Fibroblast of lung (primary cell): ENCODE results near the gene SNX15. TPM values are rescaled to one million over a fixed set of nuclear protein-coding genes. Genes with fewer than 3 reads are reported as not detected.

Experiments
- DNase-seq, 2 donors: peaks; one replicate each; pipeline versions ENCODE4 v3.0.0 to v3.0.0-alpha.2; 2010; ENCODE audit warnings: low read depth in 2 of 2
- H2AFZ ChIP-seq: 2 replicates; pipeline ENCODE4 v1.5.1; 2012; ENCODE audit warnings: low read length, control low read depth, inconsistent platforms
- H3K27ac ChIP-seq: 2 replicates; pipeline ENCODE4 v1.5.1; 2011; ENCODE audit warnings: low read length, control low read depth; ENCODE audit not compliant: insufficient read depth
- H3K27me3 ChIP-seq: 2 replicates; pipeline ENCODE4 v1.5.1; 2011; ENCODE audit warnings: mild to moderate bottlenecking, low read length; ENCODE audit not compliant: control insufficient read depth, insufficient read depth
- H3K36me3 ChIP-seq: 2 replicates; pipeline ENCODE4 v1.5.1; 2011; ENCODE audit warnings: low read length; ENCODE audit not compliant: control insufficient read depth, insufficient read depth
- H3K4me1 ChIP-seq: 2 replicates; pipeline ENCODE4 v1.5.1; 2011; ENCODE audit warnings: low read length; ENCODE audit not compliant: control insufficient read depth, insufficient read depth; ENCODE audit errors: extremely low read depth
- H3K4me2 ChIP-seq: 2 replicates; pipeline ENCODE4 v1.5.1; 2011; ENCODE audit warnings: low read length, control low read depth; ENCODE audit not compliant: insufficient read depth; ENCODE audit errors: extremely low read depth
- H3K4me3 ChIP-seq, 4 experiments: fragments of 200-600 bp in 1 of 4; sonication (generic) in 1 of 4; replicated peaks in 1 of 4; 2 replicates each; pipeline ENCODE4 v1.5.1; 2011 to 2016; ENCODE audit warnings: low read length in 4 of 4, low read depth in 3 of 4, mild to moderate bottlenecking in 3 of 4, control low read depth in 2 of 4, inconsistent platforms in 1 of 4, mixed read lengths in 1 of 4; ENCODE audit not compliant: insufficient read depth in 1 of 4; ENCODE audit errors: control extremely low read depth in 1 of 4
- H3K79me2 ChIP-seq: 2 replicates; pipeline ENCODE4 v1.5.1; 2012; ENCODE audit warnings: mild to moderate bottlenecking, low read length, inconsistent platforms; ENCODE audit not compliant: control insufficient read depth, insufficient read depth
- H3K9ac ChIP-seq: 2 replicates; pipeline ENCODE4 v1.5.1; 2011; ENCODE audit warnings: mild to moderate bottlenecking, low read length, control low read depth; ENCODE audit not compliant: insufficient read depth
- H3K9me3 ChIP-seq: 2 replicates; pipeline ENCODE4 v1.5.1; 2012; ENCODE audit warnings: low read depth, low read length; ENCODE audit not compliant: control insufficient read depth, insufficient read depth
- H4K20me1 ChIP-seq: 2 replicates; pipeline ENCODE4 v1.5.1; 2011; ENCODE audit warnings: low read length; ENCODE audit not compliant: control insufficient read depth, insufficient read depth; ENCODE audit errors: extremely low read depth
- CTCF ChIP-seq, 2 donors: IDR thresholded peaks in 1 of 2; conservative IDR thresholded peaks in 1 of 2; 1 replicate in 1 of 2; 2 replicates in 1 of 2; pipeline ENCODE4 v1.5.1; 2011 to 2012; ENCODE audit warnings: low read length in 2 of 2, control low read depth in 1 of 2, inconsistent platforms in 1 of 2, low read depth in 1 of 2, mild to moderate bottlenecking in 1 of 2
- EZH2 ChIP-seq: IDR thresholded peaks from 2 replicates; pipeline ENCODE4 v1.5.1; 2012; ENCODE audit warnings: low read length, control low read depth, mild to moderate bottlenecking; ENCODE audit errors: missing control alignments
- polyA plus RNA-seq, 2 donors: library from polyadenylated mRNA; depleted of rRNA in 1 of 2; stranded (reverse) in 1 of 2; unstranded in 1 of 2; fragments of >200 nt; gene quantifications; 2 replicates each; pipeline ENCODE4 v1.2.1, GENCODE V29; 2011 to 2012; ENCODE audit warnings: missing spikeins in 1 of 2
- total RNA-seq: library from RNA; depleted of rRNA; stranded (reverse); fragments of >200 nt; gene quantifications from 2 replicates; pipeline ENCODE4 v1.2.1, GENCODE V29; 2014

Gene SNX15
- total and polyA plus RNA-seq, 2 donors (not counting 1 experiment from before 2014, with no cell fraction given), result 10.2 to 14.4 TPM

- H3K4me2 ChIP-seq, result no peak overlapping the region
- H3K9ac ChIP-seq, result no peak overlapping the region
- H3K9me3 ChIP-seq, result no peaks in the 10 kb centered on the region
- H2AFZ ChIP-seq, result no peak overlapping the region
- no peak for DNase-seq
- peaks cover 7% of the 10 kb centered on the region for H3K36me3 ChIP-seq
- no peaks in the 10 kb centered on the region for H3K79me2 ChIP-seq
- no peak overlapping the region for H3K4me3 ChIP-seq
- no peak overlapping the region for H3K27ac ChIP-seq
- H4K20me1 ChIP-seq, result no peaks in the 10 kb centered on the region
- no peak for TF ChIP-seq CTCF (conservative IDR thresholded peaks at IDR 0.05 in 1 of 2, IDR thresholded peaks at IDR 0.05 in 1 of 2; ENCODE audit: low read depth in 1 of 2, low read length in 2 of 2)
- no peak for TF ChIP-seq EZH2
- no peaks in the 10 kb centered on the region for H3K4me1 ChIP-seq
- H3K27me3 ChIP-seq, result no peaks in the 10 kb centered on the region
Observed at GRCh38 chr11:65035579-65035978, 8.3 kb downstream of the SNX15 start.

- Histone ChIP-seq H3K4me3 (no peak overlapping the region), H4K20me1 (no peaks in the 10 kb centered on the region), H3K4me1 (no peaks in the 10 kb centered on the region), H3K36me3 (peaks cover 7% of the 10 kb centered on the region), H3K9me3 (no peaks in the 10 kb centered on the region), H3K27me3 (no peaks in the 10 kb centered on the region), H3K4me2 (no peak overlapping the region), H3K9ac (no peak overlapping the region), H2AFZ (no peak overlapping the region), H3K27ac (no peak overlapping the region), H3K79me2 (peaks cover 4% of the 10 kb centered on the region)
- DNase-seq, result no peak
- TF ChIP-seq CTCF (conservative IDR thresholded peaks at IDR 0.05 in 1 of 2, IDR thresholded peaks at IDR 0.05 in 1 of 2; ENCODE audit: low read depth in 1 of 2, low read length in 2 of 2) (no peak), EZH2 (no peak)
Observed at GRCh38 chr11:65036931-65037330, 9.7 kb downstream of the SNX15 start.

- peak overlapping the region; percentile 53 to 72 (median 66) for H3K4me3 ChIP-seq
- H3K27me3 ChIP-seq, result no peaks in the 10 kb centered on the region
- no peaks in the 10 kb centered on the region for H4K20me1 ChIP-seq
- no peaks in the 10 kb centered on the region for H3K9me3 ChIP-seq
- peaks cover 9% of the 10 kb centered on the region for H3K79me2 ChIP-seq
- DNase-seq, result no peak
- peak overlapping the region; percentile 67 for H3K4me2 ChIP-seq
- H3K4me1 ChIP-seq, result no peaks in the 10 kb centered on the region
- no peak for TF ChIP-seq CTCF (conservative IDR thresholded peaks at IDR 0.05 in 1 of 2, IDR thresholded peaks at IDR 0.05 in 1 of 2; ENCODE audit: low read depth in 1 of 2, low read length in 2 of 2)
- no peak for TF ChIP-seq EZH2
- H3K27ac ChIP-seq, result peak overlapping the region; percentile 63
- peak overlapping the region; percentile 64 for H2AFZ ChIP-seq
- H3K9ac ChIP-seq, result peak overlapping the region; percentile 52
- peaks cover 11% of the 10 kb centered on the region for H3K36me3 ChIP-seq
Observed at GRCh38 chr11:65040520-65040846, 13.2 kb downstream of the SNX15 start.
